HepG2 (cell line): ENCODE data around the gene AP3B1. TPM values are rescaled to one million over a fixed set of nuclear protein-coding genes. Genes with fewer than 3 reads are reported as not detected.

Experiments
- ATAC-seq: fragments of 200-7000 bp; cut with Tn5 transposase; 3 replicates; pipeline ENCODE4 v1.9.1; 2020; ENCODE audit warnings: mild to moderate bottlenecking, moderate library complexity
- BruUV-seq: library from RNA; stranded (reverse); fragments of 400-500 nt; replicated peaks from 2 replicates; lab custom pipeline; 2021; lab: Mats Ljungman, UMichigan
- CTCF ChIA-PET: fragments of 300-600 bp; formaldehyde crosslinking; extraction: SDS; loops from one replicate; lab custom pipeline; 2021; ENCODE audit warnings: low total read pairs, inconsistent platforms, low intra/inter-chr PET ratio; lab: Yijun Ruan, JAX
- POLR2A ChIA-PET: fragments of 350-600 bp; sonication (Branson Sonifier 250); formaldehyde crosslinking; loops from one replicate; lab custom pipeline; 2020; ENCODE audit warnings: antibody characterized with exemption, inconsistent platforms; lab: Yijun Ruan, JAX
- DNase-seq: peaks from one replicate; pipeline ENCODE4 v3.0.0-alpha.2; 2015; ENCODE audit warnings: low spot score
- FAIRE-seq: peaks from 3 replicates; lab custom pipeline; 2011; peaks lifted over from hg19 to GRCh38; lab: Jason Lieb, UNC
- H2AFZ ChIP-seq: one replicate; pipeline ENCODE4 v1.6.1; 2011; ENCODE audit warnings: low read length, inconsistent platforms
- H3K27ac ChIP-seq: fragments of 300-600 bp; 3 replicates; pipeline ENCODE4 v1.8.0; 2011; ENCODE audit warnings: mixed run types, mild to moderate bottlenecking, mixed read lengths, low read length, inconsistent platforms; ENCODE audit not compliant: insufficient read depth; ENCODE audit errors: extremely low read length
- H3K27me3 ChIP-seq, 2 experiments: fragments of 200-600 bp in 1 of 2; 2 replicates in 1 of 2; 3 replicates in 1 of 2; pipeline versions ENCODE4 v1.6.0 to v1.8.0; 2011; ENCODE audit warnings: low read length in 2 of 2, mild to moderate bottlenecking in 2 of 2, moderate library complexity in 2 of 2, inconsistent platforms in 1 of 2; ENCODE audit not compliant: insufficient read depth in 2 of 2, control insufficient read depth in 1 of 2
- H3K36me3 ChIP-seq, 2 experiments: fragments of 200-600 bp in 1 of 2; replicated peaks in 1 of 2; 2 replicates in 1 of 2; 3 replicates in 1 of 2; pipeline versions ENCODE4 v1.5.1 to v1.8.0; 2011; ENCODE audit warnings: low read length in 2 of 2, inconsistent platforms in 1 of 2; ENCODE audit not compliant: insufficient read depth in 2 of 2, control insufficient read depth in 1 of 2
- H3K4me1 ChIP-seq: 2 replicates; pipeline ENCODE4 v1.5.1; 2012; ENCODE audit warnings: low read length, inconsistent platforms; ENCODE audit not compliant: insufficient read depth
- H3K4me2 ChIP-seq: 2 replicates; pipeline ENCODE4 v1.6.0; 2011; ENCODE audit warnings: low read depth, low read length, inconsistent platforms
- H3K4me3 ChIP-seq, 3 experiments: fragments of 200-600 bp in 1 of 3; sonication (generic), shearing (Covaris generic) in 1 of 3; replicated peaks in 1 of 3; 2 replicates each; pipeline ENCODE4 v1.5.1; 2011 to 2016; ENCODE audit warnings: low read length in 3 of 3, inconsistent platforms in 2 of 3, low read depth in 2 of 3, mild to moderate bottlenecking in 2 of 3, control low read depth in 1 of 3, mixed read lengths in 1 of 3; ENCODE audit not compliant: insufficient read depth in 1 of 3
- H3K79me2 ChIP-seq: one replicate; pipeline ENCODE4 v1.6.1; 2011; ENCODE audit warnings: low read length, inconsistent platforms; ENCODE audit not compliant: insufficient read depth
- H3K9ac ChIP-seq: 2 replicates; pipeline ENCODE4 v1.6.0; 2011; ENCODE audit warnings: mild to moderate bottlenecking, low read depth, low read length, inconsistent platforms; ENCODE audit not compliant: insufficient read depth
- H3K9me3 ChIP-seq: 2 replicates; pipeline ENCODE4 v1.5.1; 2012; ENCODE audit warnings: mild to moderate bottlenecking, low read length
- H4K20me1 ChIP-seq: 2 replicates; pipeline ENCODE4 v1.6.0; 2011; ENCODE audit warnings: inconsistent platforms, mild to moderate bottlenecking, low read length, moderate library complexity; ENCODE audit not compliant: insufficient read depth
- BCL6 ChIP-seq: IDR thresholded peaks from 2 replicates; pipeline ENCODE4 v1.6.1; 2016; ENCODE audit warnings: missing genetic modification reagents, missing compliant biosample characterization
- GTF2F1 ChIP-seq: fragments of 150-350 bp; IDR thresholded peaks from 2 replicates; pipeline ENCODE4 v1.6.1; 2014; ENCODE audit warnings: low read length
- JUN ChIP-seq: sonication (generic); formaldehyde crosslinking; IDR thresholded peaks from 2 replicates; pipeline ENCODE4 v1.4.0; 2020; ENCODE audit warnings: mild to moderate bottlenecking, missing genetic modification reagents
- NFKBIZ ChIP-seq: IDR thresholded peaks from 2 replicates; pipeline ENCODE4 v1.6.1; 2018; ENCODE audit warnings: missing genetic modification reagents, missing compliant biosample characterization
- TEAD2 ChIP-seq: sonication (generic); formaldehyde crosslinking; IDR thresholded peaks from 2 replicates; pipeline ENCODE4 v1.9.0; 2021; ENCODE audit warnings: missing genetic modification reagents
- TMF1 ChIP-seq: sonication (generic); formaldehyde crosslinking; IDR thresholded peaks from 2 replicates; pipeline ENCODE4 v1.8.1; 2022; ENCODE audit warnings: low read depth, missing genetic modification reagents
- XRCC5 ChIP-seq: fragments of 200-400 bp; formaldehyde crosslinking; optimal IDR thresholded peaks from 2 replicates; pipeline ENCODE3; 2017; ENCODE audit warnings: mild to moderate bottlenecking, low read length
- ZBTB38 ChIP-seq: sonication (generic); formaldehyde crosslinking; IDR thresholded peaks from 2 replicates; pipeline ENCODE4 v1.5.1; 2020; ENCODE audit warnings: mild to moderate bottlenecking, missing genetic modification reagents
- ZNF317 ChIP-seq: sonication (generic); formaldehyde crosslinking; IDR thresholded peaks from 2 replicates; pipeline ENCODE4 v1.5.0; 2020; ENCODE audit warnings: mild to moderate bottlenecking, missing genetic modification reagents
- ZNF329 ChIP-seq: sonication (generic); formaldehyde crosslinking; IDR thresholded peaks from 2 replicates; pipeline ENCODE4 v1.9.0; 2021; ENCODE audit warnings: low read depth, mild to moderate bottlenecking, missing genetic modification reagents
- ZNF350 ChIP-seq: sonication (generic); formaldehyde crosslinking; IDR thresholded peaks from 2 replicates; pipeline ENCODE4 v1.4.0; 2020; ENCODE audit warnings: mild to moderate bottlenecking, low read depth, missing genetic modification reagents, borderline replicate concordance
- ZNF749 ChIP-seq: sonication (generic); formaldehyde crosslinking; IDR thresholded peaks from 2 replicates; pipeline ENCODE4 v1.8.0; 2022; ENCODE audit warnings: mild to moderate bottlenecking, missing genetic modification reagents, moderate library complexity, borderline replicate concordance
- ZSCAN20 ChIP-seq: sonication (generic); formaldehyde crosslinking; IDR thresholded peaks from 2 replicates; pipeline ENCODE4 v1.4.0; 2020; ENCODE audit warnings: missing genetic modification reagents, mild to moderate bottlenecking, borderline replicate concordance
- WGBS: methylation state at CpG from one replicate; pipeline ENCODE4 v1.1.6; 2017; ENCODE audit warnings: low lambda C conversion rate; 5-methylcytosine and 5-hydroxymethylcytosine counted together
- in situ Hi-C: cut with HindIII; loops from 2 replicates; pipeline ENCODE4 v1.10.0; 2017; ENCODE audit warnings: low pct_unique_long_range_greater_than_20kb; ENCODE audit not compliant: extremely low pct_ligation_motif_present
- intact Hi-C: fragments of 100-400 bp; cut with micrococcal nuclease; formaldehyde crosslinking; loops from one replicate; pipeline ENCODE4 v1.10.0; 2022; ENCODE audit not compliant: unreplicated experiment
- polyA plus RNA-seq, 8 experiments: library from polyadenylated mRNA; depleted of rRNA in 3 of 8; stranded (reverse) in 7 of 8; unstranded in 1 of 8; fragments of >200 nt; fragmentation: Illumina TruSeq in 4 of 8; extraction: Trizol in 4 of 8; gene quantifications; 2 replicates each; pipeline versions ENCODE4 v1.2.1 to v1.2.3, GENCODE V29; 2011 to 2016; ENCODE audit warnings: low read depth in 4 of 8, missing spikeins in 1 of 8, mixed read lengths in 1 of 8; ENCODE audit not compliant: insufficient read depth in 1 of 8
- total RNA-seq, 5 experiments: library from RNA; depleted of rRNA; stranded (reverse); fragments of >200 nt; fragmentation: Illumina TruSeq; extraction: Trizol; gene quantifications; 2 replicates each; pipeline ENCODE4 v1.2.3, GENCODE V29; 2016; ENCODE audit warnings: low read depth in 1 of 5
- TF ChIP-seq, protein P1 (sequence below): sonication (generic); formaldehyde crosslinking; IDR thresholded peaks from 2 replicates; pipeline ENCODE4 v1.5.0; 2020; ENCODE audit warnings: missing genetic modification reagents
- TF ChIP-seq, protein P2 (sequence below): sonication (generic); formaldehyde crosslinking; IDR thresholded peaks from 2 replicates; pipeline ENCODE4 v1.4.0; 2020; ENCODE audit warnings: missing genetic modification reagents, borderline replicate concordance
- TF ChIP-seq, protein P3 (sequence below): sonication (generic); formaldehyde crosslinking; IDR thresholded peaks from 2 replicates; pipeline ENCODE4 v1.4.0; 2020; ENCODE audit warnings: missing genetic modification reagents
- TF ChIP-seq, protein P4 (sequence below): sonication (generic); formaldehyde crosslinking; IDR thresholded peaks from 2 replicates; pipeline ENCODE4 v1.8.1; 2023; ENCODE audit warnings: mild to moderate bottlenecking, missing genetic modification reagents, borderline replicate concordance

AP3B1 gene
- total and polyA plus RNA-seq, 2 of the 13 experiments (the other 11 are each of a cell fraction or from before 2014, with no cell fraction given), result 37.7 to 51.2 TPM

DNA sequence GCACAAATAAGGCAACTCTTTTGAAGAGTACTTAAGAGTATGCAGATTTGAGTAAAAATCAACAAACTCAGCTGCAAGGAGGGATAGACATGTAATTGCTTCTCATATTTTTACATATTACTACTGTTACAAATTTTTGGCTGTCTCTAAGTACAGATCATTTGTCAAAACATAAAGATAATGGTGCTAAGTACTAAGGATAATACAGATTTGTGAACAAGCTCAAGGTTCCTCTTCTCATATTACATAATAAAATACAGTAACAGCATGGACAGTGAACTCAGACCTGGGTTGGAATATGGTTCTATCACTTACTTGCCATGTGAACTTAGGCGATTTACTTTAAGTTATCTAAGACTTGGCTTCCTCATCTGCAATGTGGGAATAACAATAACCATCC lies 168.0 kb downstream of the AP3B1 start:
- CTCF ChIA-PET, result no interaction called here
- Histone ChIP-seq H3K4me2 (no peak overlapping the region), H3K4me1 (no peaks in the 10 kb centered on the region), H3K27me3 (no peaks in the 10 kb centered on the region), H3K4me3 (no peak overlapping the region), H3K79me2 (no peaks in the 10 kb centered on the region), H3K9ac (no peak overlapping the region), H3K36me3 (peaks cover 0 to 1% of the 10 kb centered on the region in 2 experiments; a peak in 3 of 5 replicates), H4K20me1 (no peaks in the 10 kb centered on the region), H3K9me3 (no peaks in the 10 kb centered on the region), H2AFZ (no peak overlapping the region), H3K27ac (no peak overlapping the region)
- ATAC-seq, result no peak
- in situ Hi-C loops, result no loop called here
- no peak for DNase-seq
- POLR2A ChIA-PET, result no interaction called here
- WGBS, result 95% methylated on average over 1 of the region's 1 CpG
- no peak for FAIRE-seq
- TF ChIP-seq ZSCAN20 (CRISPR knock-in tag) (no peak), BCL6 (no peak), JUN (CRISPR knock-in tag) (no peak), ZNF350 (no peak), TEAD2 (CRISPR knock-in tag) (no peak), ZNF317 (CRISPR knock-in tag) (no peak), TMF1 (no peak), ZNF749 (CRISPR knock-in tag) (no peak), XRCC5 (no peak), ZBTB38 (no peak), GTF2F1 (no peak), ZNF329 (CRISPR knock-in tag) (no peak), NFKBIZ (no peak)
- TF ChIP-seq, protein P1, sequence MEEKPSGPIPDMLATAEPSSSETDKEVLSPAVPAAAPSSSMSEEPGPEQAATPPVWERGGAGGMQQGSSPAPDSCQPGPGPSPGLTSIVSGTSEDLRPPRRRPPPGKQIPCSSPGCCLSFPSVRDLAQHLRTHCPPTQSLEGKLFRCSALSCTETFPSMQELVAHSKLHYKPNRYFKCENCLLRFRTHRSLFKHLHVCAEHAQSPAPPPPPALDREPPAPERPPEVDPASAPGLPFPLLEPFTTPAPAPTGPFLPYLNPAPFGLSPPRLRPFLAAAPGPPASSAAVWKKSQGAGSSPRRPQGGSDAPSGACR (CRISPR knock-in tag), result no peak
- TF ChIP-seq, protein P2, sequence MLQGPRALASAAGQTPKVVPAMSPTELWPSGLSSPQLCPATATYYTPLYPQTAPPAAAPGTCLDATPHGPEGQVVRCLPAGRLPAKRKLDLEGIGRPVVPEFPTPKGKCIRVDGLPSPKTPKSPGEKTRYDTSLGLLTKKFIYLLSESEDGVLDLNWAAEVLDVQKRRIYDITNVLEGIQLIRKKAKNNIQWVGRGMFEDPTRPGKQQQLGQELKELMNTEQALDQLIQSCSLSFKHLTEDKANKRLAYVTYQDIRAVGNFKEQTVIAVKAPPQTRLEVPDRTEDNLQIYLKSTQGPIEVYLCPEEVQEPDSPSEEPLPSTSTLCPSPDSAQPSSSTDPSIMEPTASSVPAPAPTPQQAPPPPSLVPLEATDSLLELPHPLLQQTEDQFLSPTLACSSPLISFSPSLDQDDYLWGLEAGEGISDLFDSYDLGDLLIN (CRISPR knock-in tag), result no peak
- TF ChIP-seq, protein P3, sequence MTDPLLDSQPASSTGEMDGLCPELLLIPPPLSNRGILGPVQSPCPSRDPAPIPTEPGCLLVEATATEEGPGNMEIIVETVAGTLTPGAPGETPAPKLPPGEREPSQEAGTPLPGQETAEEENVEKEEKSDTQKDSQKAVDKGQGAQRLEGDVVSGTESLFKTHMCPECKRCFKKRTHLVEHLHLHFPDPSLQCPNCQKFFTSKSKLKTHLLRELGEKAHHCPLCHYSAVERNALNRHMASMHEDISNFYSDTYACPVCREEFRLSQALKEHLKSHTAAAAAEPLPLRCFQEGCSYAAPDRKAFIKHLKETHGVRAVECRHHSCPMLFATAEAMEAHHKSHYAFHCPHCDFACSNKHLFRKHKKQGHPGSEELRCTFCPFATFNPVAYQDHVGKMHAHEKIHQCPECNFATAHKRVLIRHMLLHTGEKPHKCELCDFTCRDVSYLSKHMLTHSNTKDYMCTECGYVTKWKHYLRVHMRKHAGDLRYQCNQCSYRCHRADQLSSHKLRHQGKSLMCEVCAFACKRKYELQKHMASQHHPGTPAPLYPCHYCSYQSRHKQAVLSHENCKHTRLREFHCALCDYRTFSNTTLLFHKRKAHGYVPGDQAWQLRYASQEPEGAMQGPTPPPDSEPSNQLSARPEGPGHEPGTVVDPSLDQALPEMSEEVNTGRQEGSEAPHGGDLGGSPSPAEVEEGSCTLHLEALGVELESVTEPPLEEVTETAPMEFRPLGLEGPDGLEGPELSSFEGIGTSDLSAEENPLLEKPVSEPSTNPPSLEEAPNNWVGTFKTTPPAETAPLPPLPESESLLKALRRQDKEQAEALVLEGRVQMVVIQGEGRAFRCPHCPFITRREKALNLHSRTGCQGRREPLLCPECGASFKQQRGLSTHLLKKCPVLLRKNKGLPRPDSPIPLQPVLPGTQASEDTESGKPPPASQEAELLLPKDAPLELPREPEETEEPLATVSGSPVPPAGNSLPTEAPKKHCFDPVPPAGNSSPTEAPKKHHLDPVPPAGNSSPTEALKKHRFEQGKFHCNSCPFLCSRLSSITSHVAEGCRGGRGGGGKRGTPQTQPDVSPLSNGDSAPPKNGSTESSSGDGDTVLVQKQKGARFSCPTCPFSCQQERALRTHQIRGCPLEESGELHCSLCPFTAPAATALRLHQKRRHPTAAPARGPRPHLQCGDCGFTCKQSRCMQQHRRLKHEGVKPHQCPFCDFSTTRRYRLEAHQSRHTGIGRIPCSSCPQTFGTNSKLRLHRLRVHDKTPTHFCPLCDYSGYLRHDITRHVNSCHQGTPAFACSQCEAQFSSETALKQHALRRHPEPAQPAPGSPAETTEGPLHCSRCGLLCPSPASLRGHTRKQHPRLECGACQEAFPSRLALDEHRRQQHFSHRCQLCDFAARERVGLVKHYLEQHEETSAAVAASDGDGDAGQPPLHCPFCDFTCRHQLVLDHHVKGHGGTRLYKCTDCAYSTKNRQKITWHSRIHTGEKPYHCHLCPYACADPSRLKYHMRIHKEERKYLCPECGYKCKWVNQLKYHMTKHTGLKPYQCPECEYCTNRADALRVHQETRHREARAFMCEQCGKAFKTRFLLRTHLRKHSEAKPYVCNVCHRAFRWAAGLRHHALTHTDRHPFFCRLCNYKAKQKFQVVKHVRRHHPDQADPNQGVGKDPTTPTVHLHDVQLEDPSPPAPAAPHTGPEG, result no peak
- TF ChIP-seq, protein P4, sequence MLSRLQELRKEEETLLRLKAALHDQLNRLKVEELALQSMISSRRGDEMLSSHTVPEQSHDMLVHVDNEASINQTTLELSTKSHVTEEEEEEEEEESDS (CRISPR knock-in tag), result no peak
- BruUV-seq, result no TSS peak
- intact Hi-C loops, result no loop called here
